Mesenteric fat pad (tissue), 1 donor: ENCODE measurements around the gene ERBIN. TPM values are rescaled to one million over a fixed set of nuclear protein-coding genes. Genes with fewer than 3 reads are reported as not detected.

Experiments used
- DNase-seq: peaks from one replicate; pipeline ENCODE4 v3.0.0-alpha.2; 2020; ENCODE audit warnings: low spot score
- total RNA-seq: library from RNA; stranded (reverse); fragmentation: NEBNext Ultra II Directional; extraction: Animal tissue kit (Norgen Biotek cat#: 25700); gene quantifications from one replicate; pipeline ENCODE4 v1.2.1, GENCODE V29; 2021
- donor health status: DM: yes; HTN: yes; CAD: no.

The ERBIN gene
- total RNA-seq, 1 donor from 2014 or later: 54.0 TPM

DNA sequence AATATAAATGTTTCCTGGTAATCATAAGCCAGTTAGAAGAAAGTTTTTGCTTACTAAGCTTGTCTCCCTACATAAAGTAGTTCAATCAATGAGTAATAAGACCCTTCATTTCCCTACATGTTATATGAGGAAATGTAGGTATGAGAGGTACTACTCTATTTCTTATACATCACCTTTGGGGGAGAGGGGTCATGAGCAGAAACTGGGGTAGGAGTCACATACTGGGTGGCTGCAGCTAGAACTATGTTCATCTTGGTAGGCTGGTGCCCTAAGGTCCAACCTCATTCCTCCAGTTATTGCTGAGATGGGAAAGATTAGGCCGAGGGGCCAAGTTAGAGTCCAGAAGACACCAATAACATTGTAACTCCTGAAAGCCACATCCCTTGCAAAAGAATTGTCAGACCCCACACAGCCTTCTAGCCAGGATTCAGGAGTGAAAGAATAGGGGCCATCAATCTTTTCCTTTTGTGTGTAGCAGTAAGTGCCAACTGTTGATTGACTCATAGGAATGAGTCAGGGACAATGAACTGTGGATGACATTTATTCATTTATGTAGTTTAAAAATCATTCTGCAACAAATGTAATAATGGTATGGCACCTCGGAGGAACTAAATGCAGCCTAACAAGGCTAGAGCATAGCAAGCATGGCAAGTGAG is 196.1 kb downstream of the ERBIN start:
- no peak for DNase-seq

DNA sequence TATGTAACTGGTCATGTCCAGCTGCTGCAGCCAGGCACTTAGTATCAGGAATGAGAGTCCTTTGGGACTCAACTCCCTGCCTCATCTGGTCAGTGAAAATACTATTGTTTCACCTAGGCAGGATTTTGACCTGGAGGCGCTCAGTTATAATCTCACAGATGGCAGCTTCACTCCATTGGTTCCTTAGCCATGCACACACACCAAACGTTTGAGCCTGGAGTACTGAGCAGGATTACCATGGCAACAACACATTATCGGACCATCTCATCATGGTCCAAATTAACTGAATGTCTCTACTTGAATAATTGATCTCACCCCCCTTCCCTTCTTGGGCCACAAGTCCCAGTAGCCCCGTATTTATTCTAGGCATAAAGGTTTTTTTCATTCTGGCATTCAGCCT is 202.8 kb downstream of the ERBIN start:
- DNase-seq: no peak

DNA sequence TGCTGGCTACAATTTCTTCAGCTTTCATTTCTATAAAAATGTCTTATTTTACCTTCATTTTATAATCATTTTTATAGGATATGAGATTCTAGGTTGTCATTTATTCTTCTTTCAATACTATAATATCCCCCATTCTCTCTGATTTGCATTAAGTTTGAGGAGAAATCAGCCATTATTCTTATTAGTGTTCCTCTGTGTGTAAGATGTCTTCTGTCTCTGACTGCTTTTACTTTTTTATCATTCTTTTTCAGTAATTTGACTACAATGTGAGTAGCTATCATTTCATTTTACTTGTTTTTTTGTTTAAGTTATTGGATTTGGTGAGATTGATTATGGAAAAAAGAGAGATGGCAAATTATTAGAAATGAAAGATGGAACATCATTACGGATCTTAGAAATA is 204.1 kb downstream of the ERBIN start:
- DNase-seq: no peak

Other genes starting within 250 kb of the ERBIN start
- gene SGTB, start 204.5 kb upstream of the ERBIN start, total RNA-seq: 13.0 TPM
- 31.5 TPM for gene NLN, start 204.4 kb upstream of the ERBIN start, total RNA-seq
- 51.7 TPM for gene SREK1, start 217.7 kb downstream of the ERBIN start, total RNA-seq